ENCODE measurements around the gene RFFL.

The RFFL gene

GRCh38 chr17:35006345-35006744 is 57.2 kb downstream of the RFFL start:
- Histone ChIP-seq H3K4me1 (ENCODE audit: control insufficient read depth, low read length) (no peaks in the 10 kb centered on the region), H3F3A (ENCODE audit: control insufficient read depth, insufficient read depth) (no peaks in the 10 kb centered on the region), H3K27ac (ENCODE audit: low read depth, low read length) (no peak overlapping the region), H3K4me3 (ENCODE audit: low read length) (no peak overlapping the region), H3K36me3 (ENCODE audit: control insufficient read depth, low read length) (peaks cover 45% of the 10 kb centered on the region), H3K79me2 (ENCODE audit: control insufficient read depth, low read length) (no peaks in the 10 kb centered on the region), H3K9me2 (replicated peaks; ENCODE audit: control insufficient read depth, low read length) (no peaks in the 10 kb centered on the region), H3K27me3 (ENCODE audit: control insufficient read depth, low read length) (no peaks in the 10 kb centered on the region), H3K4me2 (ENCODE audit: low read length) (no peak overlapping the region), H3K9me3 (ENCODE audit: control insufficient read depth, insufficient read depth, low read length) (no peaks in the 10 kb centered on the region), H4K20me1 (ENCODE audit: control insufficient read depth, insufficient read depth, low read depth, low read length) (no peaks in the 10 kb centered on the region; the same call in 1 of the 2 replicates)
- no peak for TF ChIP-seq EZH2phosphoT487 (IDR thresholded peaks at IDR 0.05; ENCODE audit: borderline replicate concordance, low read length)
- TF ChIP-seq, protein P1, sequence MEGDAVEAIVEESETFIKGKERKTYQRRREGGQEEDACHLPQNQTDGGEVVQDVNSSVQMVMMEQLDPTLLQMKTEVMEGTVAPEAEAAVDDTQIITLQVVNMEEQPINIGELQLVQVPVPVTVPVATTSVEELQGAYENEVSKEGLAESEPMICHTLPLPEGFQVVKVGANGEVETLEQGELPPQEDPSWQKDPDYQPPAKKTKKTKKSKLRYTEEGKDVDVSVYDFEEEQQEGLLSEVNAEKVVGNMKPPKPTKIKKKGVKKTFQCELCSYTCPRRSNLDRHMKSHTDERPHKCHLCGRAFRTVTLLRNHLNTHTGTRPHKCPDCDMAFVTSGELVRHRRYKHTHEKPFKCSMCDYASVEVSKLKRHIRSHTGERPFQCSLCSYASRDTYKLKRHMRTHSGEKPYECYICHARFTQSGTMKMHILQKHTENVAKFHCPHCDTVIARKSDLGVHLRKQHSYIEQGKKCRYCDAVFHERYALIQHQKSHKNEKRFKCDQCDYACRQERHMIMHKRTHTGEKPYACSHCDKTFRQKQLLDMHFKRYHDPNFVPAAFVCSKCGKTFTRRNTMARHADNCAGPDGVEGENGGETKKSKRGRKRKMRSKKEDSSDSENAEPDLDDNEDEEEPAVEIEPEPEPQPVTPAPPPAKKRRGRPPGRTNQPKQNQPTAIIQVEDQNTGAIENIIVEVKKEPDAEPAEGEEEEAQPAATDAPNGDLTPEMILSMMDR (IDR thresholded peaks at IDR 0.05; ENCODE audit: low read depth, low read length, poor library complexity, severe bottlenecking): no peak

DNA sequence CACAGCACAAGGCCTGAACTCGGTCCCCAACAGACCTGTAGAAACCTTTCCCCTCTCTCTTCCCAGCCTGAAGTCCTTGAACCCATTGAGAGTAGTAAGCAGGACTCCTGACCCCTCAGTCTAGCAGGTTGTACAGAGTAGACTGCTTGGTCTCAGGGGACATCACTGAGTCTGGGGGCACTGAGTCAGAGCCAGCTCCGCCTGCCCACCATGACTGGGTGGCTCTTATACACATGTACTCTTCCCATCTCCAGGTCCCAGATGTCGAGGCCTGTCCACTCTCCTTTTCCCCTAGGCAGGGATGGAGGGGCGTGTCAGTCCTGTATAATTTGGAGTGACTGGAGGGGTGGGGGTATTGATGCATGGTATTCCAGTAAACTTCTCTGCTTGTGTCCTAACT is 59.7 kb downstream of the RFFL start:
- no peak overlapping the region for H3K27ac ChIP-seq (ENCODE audit: low read depth, low read length)
- no peak overlapping the region for H3K4me3 ChIP-seq (ENCODE audit: low read length)
- H3K9me3 ChIP-seq (ENCODE audit: control insufficient read depth, insufficient read depth, low read length): no peaks in the 10 kb centered on the region
- H3K9me2 ChIP-seq (replicated peaks; ENCODE audit: control insufficient read depth, low read length): no peaks in the 10 kb centered on the region
- H3K4me1 ChIP-seq (ENCODE audit: control insufficient read depth, low read length): no peaks in the 10 kb centered on the region
- no peaks in the 10 kb centered on the region for H3F3A ChIP-seq (ENCODE audit: control insufficient read depth, insufficient read depth)
- no peaks in the 10 kb centered on the region for H4K20me1 ChIP-seq (ENCODE audit: control insufficient read depth, insufficient read depth, low read depth, low read length)
- no peaks in the 10 kb centered on the region for H3K27me3 ChIP-seq (ENCODE audit: control insufficient read depth, low read length)
- TF ChIP-seq EZH2phosphoT487 (IDR thresholded peaks at IDR 0.05; ENCODE audit: borderline replicate concordance, low read length): no peak
- TF ChIP-seq, protein P1 (IDR thresholded peaks at IDR 0.05; ENCODE audit: low read depth, low read length, poor library complexity, severe bottlenecking): no peak
- H3K79me2 ChIP-seq (ENCODE audit: control insufficient read depth, low read length): no peaks in the 10 kb centered on the region
- peaks cover 63% of the 10 kb centered on the region for H3K36me3 ChIP-seq (ENCODE audit: control insufficient read depth, low read length)
- no peak overlapping the region for H3K4me2 ChIP-seq (ENCODE audit: low read length)

GRCh38 chr17:35002876-35003551 is 60.5 kb downstream of the RFFL start:
- Histone ChIP-seq H3K27ac (ENCODE audit: low read depth, low read length) (no peak overlapping the region), H3K79me2 (ENCODE audit: control insufficient read depth, low read length) (no peaks in the 10 kb centered on the region), H3K4me2 (ENCODE audit: low read length) (no peak overlapping the region), H3K9me2 (replicated peaks; ENCODE audit: control insufficient read depth, low read length) (no peaks in the 10 kb centered on the region), H4K20me1 (ENCODE audit: control insufficient read depth, insufficient read depth, low read depth, low read length) (no peaks in the 10 kb centered on the region), H3K36me3 (ENCODE audit: control insufficient read depth, low read length) (peaks cover 71% of the 10 kb centered on the region), H3K4me3 (ENCODE audit: low read length) (no peak overlapping the region), H3K9me3 (ENCODE audit: control insufficient read depth, insufficient read depth, low read length) (no peaks in the 10 kb centered on the region), H3F3A (ENCODE audit: control insufficient read depth, insufficient read depth) (no peaks in the 10 kb centered on the region), H3K27me3 (ENCODE audit: control insufficient read depth, low read length) (no peaks in the 10 kb centered on the region), H3K4me1 (ENCODE audit: control insufficient read depth, low read length) (no peaks in the 10 kb centered on the region)
- no peak for TF ChIP-seq EZH2phosphoT487 (IDR thresholded peaks at IDR 0.05; ENCODE audit: borderline replicate concordance, low read length)
- TF ChIP-seq, protein P1 (IDR thresholded peaks at IDR 0.05; ENCODE audit: low read depth, low read length, poor library complexity, severe bottlenecking): no peak
